Measurements from ENCODE around the gene CAND1.
"Not testable (repeated sequence)": the region's sequence is repeated elsewhere in the genome, so short reads cannot be mapped to it uniquely, and the experiment has no call there.

CAND1 gene

GRCh38 chr12:67338426-67338825 is 69.3 kb downstream of the CAND1 start:
- no peak for TF ChIP-seq EZH2phosphoT487 (conservative IDR thresholded peaks at IDR 0.05; ENCODE audit: low read length)
- TF ChIP-seq, protein P1, sequence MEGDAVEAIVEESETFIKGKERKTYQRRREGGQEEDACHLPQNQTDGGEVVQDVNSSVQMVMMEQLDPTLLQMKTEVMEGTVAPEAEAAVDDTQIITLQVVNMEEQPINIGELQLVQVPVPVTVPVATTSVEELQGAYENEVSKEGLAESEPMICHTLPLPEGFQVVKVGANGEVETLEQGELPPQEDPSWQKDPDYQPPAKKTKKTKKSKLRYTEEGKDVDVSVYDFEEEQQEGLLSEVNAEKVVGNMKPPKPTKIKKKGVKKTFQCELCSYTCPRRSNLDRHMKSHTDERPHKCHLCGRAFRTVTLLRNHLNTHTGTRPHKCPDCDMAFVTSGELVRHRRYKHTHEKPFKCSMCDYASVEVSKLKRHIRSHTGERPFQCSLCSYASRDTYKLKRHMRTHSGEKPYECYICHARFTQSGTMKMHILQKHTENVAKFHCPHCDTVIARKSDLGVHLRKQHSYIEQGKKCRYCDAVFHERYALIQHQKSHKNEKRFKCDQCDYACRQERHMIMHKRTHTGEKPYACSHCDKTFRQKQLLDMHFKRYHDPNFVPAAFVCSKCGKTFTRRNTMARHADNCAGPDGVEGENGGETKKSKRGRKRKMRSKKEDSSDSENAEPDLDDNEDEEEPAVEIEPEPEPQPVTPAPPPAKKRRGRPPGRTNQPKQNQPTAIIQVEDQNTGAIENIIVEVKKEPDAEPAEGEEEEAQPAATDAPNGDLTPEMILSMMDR (IDR thresholded peaks at IDR 0.05; ENCODE audit: insufficient read depth, low read length, poor library complexity, severe bottlenecking): no peak

GRCh38 chr12:67339530-67339929 is 70.4 kb downstream of the CAND1 start:
- Histone ChIP-seq H3K9me2 (replicated peaks; ENCODE audit: insufficient read depth, low read length) (no peaks in the 10 kb centered on the region), H3K36me3 (ENCODE audit: low read length) (peaks cover 37% of the 10 kb centered on the region), H3K27me3 (ENCODE audit: low read length) (no peaks in the 10 kb centered on the region), H4K20me1 (ENCODE audit: low read depth, low read length) (no peaks in the 10 kb centered on the region), H3K9me3 (ENCODE audit: insufficient read depth, low read length) (peaks cover 6% of the 10 kb centered on the region; the same call in 1 of the 2 replicates), H3K4me2 (ENCODE audit: low read depth, low read length, poor library complexity, severe bottlenecking) (no peak overlapping the region), H3K27ac (ENCODE audit: low read depth, low read length) (no peak overlapping the region), H3K79me2 (ENCODE audit: insufficient read depth, low read length) (no peaks in the 10 kb centered on the region; the same call in 1 of the 2 replicates), H3K4me3 (ENCODE audit: insufficient read depth, low read length, poor library complexity, severe bottlenecking) (no peak overlapping the region), H3F3A (ENCODE audit: insufficient read depth) (no peaks in the 10 kb centered on the region), H3K9ac (ENCODE audit: low read length) (no peak overlapping the region), H2AFZ (ENCODE audit: low read depth, low read length, severe bottlenecking) (no peak overlapping the region)
- TF ChIP-seq, protein P1 (IDR thresholded peaks at IDR 0.05; ENCODE audit: insufficient read depth, low read length, poor library complexity, severe bottlenecking): no peak
- TF ChIP-seq EZH2phosphoT487 (conservative IDR thresholded peaks at IDR 0.05; ENCODE audit: low read length): no peak

More at GRCh38 chr12:67338426-67338825, 69.3 kb downstream of the CAND1 start:
- Histone ChIP-seq H2AFZ (ENCODE audit: low read depth, low read length, severe bottlenecking) (no peak overlapping the region), H3K4me3 (ENCODE audit: insufficient read depth, low read length, poor library complexity, severe bottlenecking) (no peak overlapping the region), H3K27me3 (ENCODE audit: low read length) (no peaks in the 10 kb centered on the region), H3F3A (ENCODE audit: insufficient read depth) (no peaks in the 10 kb centered on the region), H3K4me2 (ENCODE audit: low read depth, low read length, poor library complexity, severe bottlenecking) (no peak overlapping the region), H3K9me2 (replicated peaks; ENCODE audit: insufficient read depth, low read length) (no peaks in the 10 kb centered on the region), H3K79me2 (ENCODE audit: insufficient read depth, low read length) (no peaks in the 10 kb centered on the region; the same call in 1 of the 2 replicates), H3K36me3 (ENCODE audit: low read length) (peaks cover 38% of the 10 kb centered on the region), H3K9me3 (ENCODE audit: insufficient read depth, low read length) (peaks cover 6% of the 10 kb centered on the region; the same call in 1 of the 2 replicates), H3K9ac (ENCODE audit: low read length) (no peak overlapping the region), H3K27ac (ENCODE audit: low read depth, low read length) (no peak overlapping the region), H4K20me1 (ENCODE audit: low read depth, low read length) (no peaks in the 10 kb centered on the region)

GRCh38 chr12:67341086-67341485 is 71.9 kb downstream of the CAND1 start:
- not testable (repeated sequence) for H3K4me3 ChIP-seq (ENCODE audit: insufficient read depth, low read length, poor library complexity, severe bottlenecking); H2AFZ ChIP-seq (ENCODE audit: low read depth, low read length, severe bottlenecking); H4K20me1 ChIP-seq (ENCODE audit: low read depth, low read length); H3K27me3 ChIP-seq (ENCODE audit: low read length); H3K9ac ChIP-seq (ENCODE audit: low read length); H3K9me2 ChIP-seq (replicated peaks; ENCODE audit: insufficient read depth, low read length); H3K9me3 ChIP-seq (ENCODE audit: insufficient read depth, low read length); H3F3A ChIP-seq (ENCODE audit: insufficient read depth); H3K79me2 ChIP-seq (ENCODE audit: insufficient read depth, low read length); H3K4me2 ChIP-seq (ENCODE audit: low read depth, low read length, poor library complexity, severe bottlenecking); H3K27ac ChIP-seq (ENCODE audit: low read depth, low read length)
- H3K36me3 ChIP-seq (ENCODE audit: low read length): peaks cover 35% of the 10 kb centered on the region

GRCh38 chr12:67344979-67345710 is 76.0 kb downstream of the CAND1 start:
- Histone ChIP-seq H3K9me2 (replicated peaks; ENCODE audit: insufficient read depth, low read length) (no peaks in the 10 kb centered on the region), H2AFZ (ENCODE audit: low read depth, low read length, severe bottlenecking) (no peak overlapping the region), H3K27ac (ENCODE audit: low read depth, low read length) (no peak overlapping the region), H3K4me2 (ENCODE audit: low read depth, low read length, poor library complexity, severe bottlenecking) (no peak overlapping the region), H3K9me3 (ENCODE audit: insufficient read depth, low read length) (no peaks in the 10 kb centered on the region), H3K4me3 (ENCODE audit: insufficient read depth, low read length, poor library complexity, severe bottlenecking) (no peak overlapping the region), H3K9ac (ENCODE audit: low read length) (no peak overlapping the region), H4K20me1 (ENCODE audit: low read depth, low read length) (no peaks in the 10 kb centered on the region), H3K36me3 (ENCODE audit: low read length) (peaks cover 9% of the 10 kb centered on the region; the same call in 1 of the 2 replicates), H3F3A (ENCODE audit: insufficient read depth) (no peaks in the 10 kb centered on the region), H3K27me3 (ENCODE audit: low read length) (no peaks in the 10 kb centered on the region), H3K79me2 (ENCODE audit: insufficient read depth, low read length) (no peaks in the 10 kb centered on the region)
- TF ChIP-seq EZH2phosphoT487 (conservative IDR thresholded peaks at IDR 0.05; ENCODE audit: low read length): no peak
- TF ChIP-seq, protein P1 (IDR thresholded peaks at IDR 0.05; ENCODE audit: insufficient read depth, low read length, poor library complexity, severe bottlenecking): no peak
